K562 (cell line): ENCODE results near the gene NRXN3. TPM values are rescaled to one million over a fixed set of nuclear protein-coding genes. Genes with fewer than 3 reads are reported as not detected.

Source experiments
- ATAC-seq: fragments of 200-7000 bp; cut with Tn5 transposase; 3 replicates; pipeline ENCODE4 v1.9.1; 2020; ENCODE audit warnings: moderate library complexity
- BruUV-seq: library from RNA; stranded (reverse); fragments of 400-500 nt; replicated peaks from 2 replicates; lab custom pipeline; 2021; lab: Mats Ljungman, UMichigan
- CTCF ChIA-PET: fragments of 300-600 bp; formaldehyde crosslinking; extraction: SDS; loops from one replicate; lab custom pipeline; 2021; ENCODE audit warnings: low intra/inter-chr PET ratio; lab: Yijun Ruan, JAX
- POLR2A ChIA-PET: fragments of 300-600, 350-650 bp; sonication (Branson Sonifier 250); formaldehyde crosslinking; extraction: SDS; loops from one replicate; lab custom pipeline; 2021; ENCODE audit warnings: antibody characterized with exemption, inconsistent platforms; lab: Yijun Ruan, JAX
- DNase-seq, 4 experiments: peaks; one replicate each; pipeline versions ENCODE4 v3.0.0 to v3.0.0-alpha.2; 2011 to 2018; ENCODE audit warnings: low spot score in 3 of 4, mixed read lengths in 3 of 4; ENCODE audit errors: extremely low read depth in 1 of 4
- FAIRE-seq: peaks from 2 replicates; lab custom pipeline; 2011; peaks lifted over from hg19 to GRCh38; lab: Jason Lieb, UNC
- H2AFZ ChIP-seq: 2 replicates; pipeline ENCODE4 v1.6.0; 2011; ENCODE audit warnings: low read depth, low read length, control low read depth, inconsistent platforms
- H3K27ac ChIP-seq: fragments of 200-600 bp; 3 replicates; pipeline ENCODE4 v1.8.0; 2011; ENCODE audit warnings: low read depth, mild to moderate bottlenecking, control low read depth, inconsistent platforms, low read length, moderate library complexity, mixed read lengths; ENCODE audit errors: extremely low read depth
- H3K27me3 ChIP-seq, 2 experiments: fragments of 300-600 bp in 1 of 2; 2 replicates in 1 of 2; 3 replicates in 1 of 2; pipeline versions ENCODE4 v1.6.0 to v1.8.0; 2011; ENCODE audit warnings: inconsistent platforms in 2 of 2, low read length in 2 of 2, mild to moderate bottlenecking in 1 of 2, mixed read lengths in 1 of 2, moderate library complexity in 1 of 2; ENCODE audit not compliant: control insufficient read depth in 2 of 2, insufficient read depth in 2 of 2
- H3K36me3 ChIP-seq: fragments of 300-600 bp; 3 replicates; pipeline ENCODE4 v1.8.0; 2011; ENCODE audit warnings: mild to moderate bottlenecking, low read length, inconsistent platforms; ENCODE audit not compliant: control insufficient read depth, insufficient read depth
- H3K4me1 ChIP-seq, 2 experiments: fragments of 200-600 bp in 1 of 2; replicated peaks in 1 of 2; 2 replicates in 1 of 2; 3 replicates in 1 of 2; pipeline versions ENCODE4 v1.5.1 to v1.8.0; 2011; ENCODE audit warnings: inconsistent platforms in 2 of 2, low read length in 2 of 2, mild to moderate bottlenecking in 1 of 2, mixed read lengths in 1 of 2, moderate library complexity in 1 of 2; ENCODE audit not compliant: control insufficient read depth in 2 of 2, insufficient read depth in 2 of 2
- H3K4me2 ChIP-seq: 2 replicates; pipeline ENCODE4 v1.6.1; 2011; ENCODE audit warnings: low read length, control low read depth, inconsistent platforms, mixed read lengths; ENCODE audit not compliant: insufficient read depth
- H3K4me3 ChIP-seq: fragments of 200-600 bp; sonication (generic), shearing (Covaris generic); 2 replicates; pipeline ENCODE4 v1.5.1; 2016; ENCODE audit warnings: control low read depth, inconsistent platforms
- H3K79me2 ChIP-seq: fragments of 200-600 bp; 3 replicates; pipeline ENCODE4 v1.8.0; 2011; ENCODE audit warnings: low read length, inconsistent platforms; ENCODE audit not compliant: control insufficient read depth, insufficient read depth
- H3K9ac ChIP-seq, 2 experiments: 2 replicates each; pipeline versions ENCODE4 v1.6.0 to v1.6.1; 2011; ENCODE audit warnings: low read depth in 2 of 2, low read length in 2 of 2, control low read depth in 1 of 2, inconsistent platforms in 1 of 2, mild to moderate bottlenecking in 1 of 2, mixed read lengths in 1 of 2; ENCODE audit not compliant: insufficient read depth in 1 of 2
- H3K9me1 ChIP-seq: one replicate; pipeline ENCODE4 v1.6.0; 2011; ENCODE audit warnings: inconsistent platforms, mild to moderate bottlenecking, low read length, moderate library complexity; ENCODE audit not compliant: control insufficient read depth, insufficient read depth
- H3K9me3 ChIP-seq: replicated peaks from 2 replicates; pipeline ENCODE4 v1.5.1; 2011; ENCODE audit warnings: low read depth, low read length, inconsistent platforms; ENCODE audit not compliant: control insufficient read depth, insufficient read depth
- H4K20me1 ChIP-seq: replicated peaks from 2 replicates; pipeline ENCODE4 v1.6.1; 2011; ENCODE audit warnings: low read length, inconsistent platforms, mixed read lengths; ENCODE audit not compliant: control insufficient read depth, insufficient read depth
- CEBPG ChIP-seq, 3 experiments: fragments of 200-800 bp in 1 of 3; sonication (Bioruptor generic) in 1 of 3; sonication (generic) in 1 of 3; formaldehyde crosslinking in 1 of 3; IDR thresholded peaks in 2 of 3; conservative IDR thresholded peaks in 1 of 3; 2 replicates each; pipeline versions ENCODE4 v1.6.1 to v1.8.0; 2016 to 2022; ENCODE audit warnings: missing compliant biosample characterization in 2 of 3, missing genetic modification characterization in 2 of 3, mild to moderate bottlenecking in 1 of 3, missing genetic modification reagents in 1 of 3
- ELF2 ChIP-seq: fragments of 250-450 bp; sonication (Bioruptor Pico); IDR thresholded peaks from 2 replicates; pipeline ENCODE4 v1.5.0; 2021; ENCODE audit warnings: mild to moderate bottlenecking
- HSF4 ChIP-seq: fragments of 250-450 bp; sonication (Bioruptor Pico); IDR thresholded peaks from 2 replicates; pipeline ENCODE4 v2.1.2; 2022; ENCODE audit warnings: mild to moderate bottlenecking, moderate library complexity, borderline replicate concordance
- RBM15 ChIP-seq: fragments of 200-400 bp; formaldehyde crosslinking; IDR thresholded peaks from 2 replicates; pipeline ENCODE4 v1.6.1; 2018; ENCODE audit warnings: mild to moderate bottlenecking, low read length, moderate library complexity; ENCODE audit not compliant: insufficient read depth
- RBM22 ChIP-seq: fragments of 200-400 bp; formaldehyde crosslinking; IDR thresholded peaks from 2 replicates; pipeline ENCODE4 v1.6.1; 2018; ENCODE audit warnings: low read length, low read depth; ENCODE audit not compliant: poor library complexity, severe bottlenecking
- RNF2 ChIP-seq: sonication (generic); IDR thresholded peaks from 2 replicates; pipeline ENCODE4 v1.6.1; 2016
- ZNF445 ChIP-seq: fragments of 250-450 bp; sonication (Bioruptor Pico); IDR thresholded peaks from 2 replicates; pipeline ENCODE4 v1.4.0; 2020; ENCODE audit warnings: low read depth, mild to moderate bottlenecking, moderate library complexity
- ZSCAN32 ChIP-seq: fragments of 450-650 bp; formaldehyde crosslinking; IDR thresholded peaks from 2 replicates; pipeline ENCODE4 v1.4.0; 2020; ENCODE audit warnings: mild to moderate bottlenecking, moderate library complexity
- WGBS: fragments of 100-300 bp; shearing (Covaris generic); methylation state at CpG from one replicate; pipeline ENCODE4 v1.1.6; 2016; ENCODE audit warnings: low coverage, mixed read lengths; ENCODE audit not compliant: insufficient coverage; ENCODE audit errors: missing lambda C conversion rate; 5-methylcytosine and 5-hydroxymethylcytosine counted together
- in situ Hi-C: fragments of 300-500 bp; cut with MboI; formaldehyde crosslinking; loops from 4 replicates; pipeline ENCODE4 v1.15.0; 2018; ENCODE audit warnings: inconsistent platforms, mixed read lengths
- intact Hi-C: fragments of 100-400 bp; cut with micrococcal nuclease; formaldehyde crosslinking; loops from 2 replicates; pipeline ENCODE4 v1.14.2; 2022
- polyA plus RNA-seq, 8 experiments: library from polyadenylated mRNA; depleted of rRNA in 4 of 8; stranded (reverse) in 5 of 8; unstranded in 3 of 8; fragments of >200 nt; fragmentation: Nextera tagmentation in 2 of 8; fragmentation: Illumina TruSeq in 1 of 8; extraction: Ambion mirVana in 2 of 8; extraction: Trizol in 1 of 8; gene quantifications; 2 replicates each; pipeline versions ENCODE4 v1.2.1 to v1.2.3, GENCODE V29; 2011 to 2014; ENCODE audit warnings: inconsistent platforms in 1 of 8, missing spikeins in 1 of 8
- total RNA-seq, 7 experiments: library from RNA; depleted of rRNA in 6 of 7; stranded (reverse); fragments of >200 nt in 6 of 7; fragmentation: Illumina TruSeq in 2 of 7; extraction: Trizol in 2 of 7; gene quantifications; 2 replicates each; pipeline versions ENCODE4 v1.2.1 to v1.2.3, GENCODE V29; 2011 to 2021; ENCODE audit warnings: low replicate concordance in 1 of 7

NRXN3 gene
- total and polyA plus RNA-seq, 9 of the 15 experiments (the other 6 are each of a cell fraction or from before 2014, with no cell fraction given), result 0.09 TPM; not detected in 8

DNA sequence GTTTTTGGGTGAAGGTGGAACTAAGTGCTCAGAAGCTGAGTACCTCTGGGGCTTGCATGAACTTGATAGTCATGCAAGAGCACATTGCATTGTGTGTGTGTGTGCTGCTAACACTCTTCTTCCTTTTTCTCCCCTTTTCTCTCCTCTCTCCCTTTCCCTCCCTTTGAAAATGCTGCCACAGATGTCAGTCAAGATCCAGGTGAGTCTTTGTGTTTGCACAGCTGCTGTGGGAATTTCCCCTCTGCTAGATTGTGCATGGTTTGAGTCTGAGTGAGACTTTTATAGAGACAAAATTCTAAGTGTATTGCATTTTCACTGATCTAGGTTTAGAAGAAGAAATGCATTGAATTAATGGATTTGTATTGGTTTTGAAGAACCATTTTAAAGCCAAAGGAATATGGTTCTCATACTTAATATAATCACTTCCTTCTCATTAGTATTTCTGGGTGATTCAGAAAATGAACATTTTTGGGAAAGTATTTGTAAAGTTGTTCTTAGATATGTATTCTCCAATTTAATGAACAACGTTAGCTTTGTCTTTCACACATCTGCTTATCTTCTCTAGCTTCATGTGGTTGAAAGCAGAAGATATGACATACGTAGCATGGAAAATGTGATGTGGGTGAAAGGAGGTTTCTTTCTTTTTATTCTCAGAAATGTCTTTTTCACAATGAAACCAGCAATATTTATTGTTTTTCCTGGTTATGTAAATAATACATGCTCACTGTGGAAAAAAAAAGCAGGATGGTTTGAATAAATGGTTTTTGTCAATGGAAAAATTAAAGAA lies 108.5 kb downstream of the NRXN3 start:
- BruUV-seq, result no TSS peak
- CTCF ChIA-PET, result no interaction called here
- Histone ChIP-seq H3K9me1 (no peaks in the 10 kb centered on the region), H3K27ac (no peak overlapping the region), H3K9me3 (no peaks in the 10 kb centered on the region), H3K36me3 (no peaks in the 10 kb centered on the region), H3K79me2 (no peaks in the 10 kb centered on the region), H3K4me1 (no peaks in the 10 kb centered on the region; a peak in 1 of 5 replicates), H4K20me1 (no peaks in the 10 kb centered on the region), H3K4me2 (no peak overlapping the region), H3K27me3 (peaks cover 0 to 6% of the 10 kb centered on the region in 2 experiments; a peak in 1 of 5 replicates), H2AFZ (no peak overlapping the region), H3K9ac (no peak overlapping the region), H3K4me3 (no peak overlapping the region)
- no peak for DNase-seq
- in situ Hi-C loops, result no loop called here
- WGBS, result 0% methylated on average over 2 of the region's 2 CpGs
- intact Hi-C loops, result no loop called here
- TF ChIP-seq HSF4, result no peak
- no peak for TF ChIP-seq RNF2
- TF ChIP-seq ZSCAN32, result no peak
- TF ChIP-seq RBM22, result no peak
- no peak for TF ChIP-seq CEBPG (CRISPR knock-in tag; IDR thresholded peaks at IDR 0.05)
- TF ChIP-seq CEBPG (tag; conservative IDR thresholded peaks at IDR 0.05 in 1 of 2, IDR thresholded peaks at IDR 0.05 in 1 of 2), result no peak
- no peak for TF ChIP-seq ZNF445
- TF ChIP-seq ELF2, result no peak
- no peak for TF ChIP-seq RBM15
- POLR2A ChIA-PET, result no interaction called here
- no peak for ATAC-seq
- no peak for FAIRE-seq
